OCI-LY1 (cell line): ENCODE data around the gene CAMTA1.

ENCODE experiments used
- H2AFZ ChIP-seq: fragments of 200-600 bp; sonication (generic), shearing (Covaris generic); 2 replicates; pipeline ENCODE4 v1.6.0; 2014; ENCODE audit warnings: antibody characterized with exemption, mild to moderate bottlenecking, low read length
- H3F3A ChIP-seq: fragments of 200-600 bp; sonication (generic), shearing (Covaris generic); 2 replicates; pipeline ENCODE4 v1.6.0; 2014; ENCODE audit warnings: mild to moderate bottlenecking, antibody characterized with exemption, low read length, moderate library complexity; ENCODE audit not compliant: insufficient read depth
- H3K27ac ChIP-seq: fragments of 200-600 bp; sonication (generic); 2 replicates; pipeline ENCODE4 v1.5.1; 2014; ENCODE audit warnings: low read length, mixed run types, mild to moderate bottlenecking, low read depth; ENCODE audit not compliant: poor library complexity, severe bottlenecking
- H3K27me3 ChIP-seq: fragments of 200-600 bp; sonication (generic); 2 replicates; pipeline ENCODE4 v1.6.0; 2014; ENCODE audit warnings: antibody characterized with exemption, mild to moderate bottlenecking, low read length, moderate library complexity; ENCODE audit not compliant: insufficient read depth
- H3K36me3 ChIP-seq: fragments of 200-600 bp; sonication (generic); 2 replicates; pipeline ENCODE4 v1.6.1; 2014; ENCODE audit warnings: mild to moderate bottlenecking, antibody characterized with exemption, low read length, moderate library complexity, mixed read lengths; ENCODE audit not compliant: insufficient read depth
- H3K4me1 ChIP-seq: fragments of 200-600 bp; sonication (generic); 2 replicates; pipeline ENCODE4 v1.5.1; 2014; ENCODE audit warnings: mild to moderate bottlenecking, low read length, moderate library complexity; ENCODE audit not compliant: insufficient read depth, severe bottlenecking
- H3K4me2 ChIP-seq: fragments of 200-600 bp; sonication (generic), shearing (Covaris generic); 2 replicates; pipeline ENCODE4 v1.6.1; 2014; ENCODE audit warnings: low read length
- H3K4me3 ChIP-seq: fragments of 200-600 bp; sonication (generic); 2 replicates; pipeline ENCODE4 v1.5.1; 2014; ENCODE audit warnings: low read length, low read depth, mild to moderate bottlenecking, mixed read lengths; ENCODE audit not compliant: poor library complexity, severe bottlenecking
- H3K79me2 ChIP-seq: fragments of 200-600 bp; shearing (Covaris generic); 2 replicates; pipeline ENCODE4 v1.6.1; 2016; ENCODE audit warnings: mixed run types, low read length, mixed read lengths; ENCODE audit not compliant: insufficient read depth
- H3K9ac ChIP-seq: fragments of 200-600 bp; sonication (generic), shearing (Covaris generic); 2 replicates; pipeline ENCODE4 v1.6.1; 2014; ENCODE audit warnings: mild to moderate bottlenecking, low read length, mixed read lengths
- H3K9me2 ChIP-seq: fragments of 200-600 bp; sonication (generic), shearing (Covaris generic); 2 replicates; pipeline ENCODE4 v1.6.1; 2014; ENCODE audit warnings: low read depth, mild to moderate bottlenecking, low read length, mixed read lengths
- H3K9me3 ChIP-seq: fragments of 200-600 bp; shearing (Covaris generic); 2 replicates; pipeline ENCODE4 v1.6.1; 2014; ENCODE audit warnings: low read length, mixed read lengths
- H4K20me1 ChIP-seq: fragments of 200-600 bp; sonication (generic), shearing (Covaris generic); 2 replicates; pipeline ENCODE4 v1.6.0; 2016; ENCODE audit warnings: mild to moderate bottlenecking, low read length; ENCODE audit not compliant: insufficient read depth
- CTCF ChIP-seq: fragments of 200-600 bp; sonication (generic), shearing (Covaris generic); IDR thresholded peaks from 2 replicates; pipeline ENCODE4 v1.5.1; 2017; ENCODE audit warnings: mild to moderate bottlenecking, antibody characterized with exemption, low read length, moderate library complexity, mixed read lengths
- EZH2 ChIP-seq: fragments of 200-600 bp; sonication (generic), shearing (Covaris generic); IDR thresholded peaks from 2 replicates; pipeline ENCODE4 v1.8.0; 2017; ENCODE audit warnings: borderline replicate concordance, mixed run types, mild to moderate bottlenecking, antibody characterized with exemption, low read length, moderate library complexity, mixed read lengths

The CAMTA1 gene

DNA sequence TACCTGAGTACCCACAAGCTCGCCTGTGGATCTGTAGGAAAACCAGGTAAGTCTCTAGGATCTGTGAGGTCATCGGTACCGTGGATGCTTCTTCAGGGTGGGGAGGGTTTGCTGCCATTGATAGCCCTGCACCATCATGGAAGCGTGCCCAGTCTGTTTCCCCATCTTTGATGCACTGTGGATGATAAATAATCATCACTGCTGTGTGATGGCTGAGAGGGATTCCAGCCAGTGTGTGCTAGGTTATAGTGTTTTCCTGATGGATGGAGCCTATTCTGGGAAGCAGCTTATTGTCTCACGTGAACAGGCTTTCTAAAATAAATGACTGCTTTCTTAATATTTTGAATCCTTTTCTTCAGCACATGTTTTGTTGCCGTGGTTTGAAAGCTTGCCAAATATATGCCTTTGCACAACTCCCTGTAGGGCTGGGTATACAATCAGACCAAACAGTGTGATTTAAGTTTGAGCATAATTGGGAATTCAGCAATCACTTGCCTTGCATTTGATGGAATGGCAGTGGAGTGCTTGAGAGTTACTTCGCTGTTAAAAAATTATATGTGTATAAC is 113.8 kb downstream of the CAMTA1 start:
- TF ChIP-seq EZH2 = no peak
- TF ChIP-seq CTCF = no peak
- Histone ChIP-seq H3K27me3 (no peaks in the 10 kb centered on the region), H3K4me2 (no peak overlapping the region), H3K36me3 (no peaks in the 10 kb centered on the region), H3K27ac (no peak overlapping the region), H3K4me1 (no peaks in the 10 kb centered on the region), H3F3A (no peaks in the 10 kb centered on the region), H2AFZ (no peak overlapping the region), H3K9me2 (no peaks in the 10 kb centered on the region), H3K79me2 (no peaks in the 10 kb centered on the region), H3K9me3 (no peaks in the 10 kb centered on the region), H3K4me3 (no peak overlapping the region), H4K20me1 (no peaks in the 10 kb centered on the region), H3K9ac (no peak overlapping the region)

- no peaks in the 10 kb centered on the region for H3K4me1 ChIP-seq
- TF ChIP-seq CTCF (no peak), EZH2 (no peak)
These were observed 114.4 kb downstream of the CAMTA1 start for GRCh38 chr1:6899621-6900020.

GRCh38 chr1:6902153-6902552 is 116.9 kb downstream of the CAMTA1 start:
- Histone ChIP-seq H4K20me1 (no peaks in the 10 kb centered on the region), H3K4me1 (no peaks in the 10 kb centered on the region), H3K4me3 (no peak overlapping the region), H3K36me3 (no peaks in the 10 kb centered on the region), H2AFZ (no peak overlapping the region), H3K4me2 (no peak overlapping the region), H3K9ac (no peak overlapping the region), H3K27me3 (no peaks in the 10 kb centered on the region), H3F3A (no peaks in the 10 kb centered on the region), H3K27ac (no peak overlapping the region), H3K79me2 (no peaks in the 10 kb centered on the region), H3K9me3 (no peaks in the 10 kb centered on the region), H3K9me2 (no peaks in the 10 kb centered on the region)
- TF ChIP-seq CTCF (no peak), EZH2 (no peak)

More at GRCh38 chr1:6899621-6900020, 114.4 kb downstream of the CAMTA1 start:
- Histone ChIP-seq H3K9ac (no peak overlapping the region), H3K79me2 (no peaks in the 10 kb centered on the region), H3K9me3 (no peaks in the 10 kb centered on the region), H3K27me3 (no peaks in the 10 kb centered on the region), H3K9me2 (no peaks in the 10 kb centered on the region), H2AFZ (no peak overlapping the region), H3K27ac (no peak overlapping the region), H3F3A (no peaks in the 10 kb centered on the region), H3K36me3 (no peaks in the 10 kb centered on the region), H3K4me3 (no peak overlapping the region), H3K4me2 (no peak overlapping the region), H4K20me1 (no peaks in the 10 kb centered on the region)
